Transverse colon (tissue), 4 donors: ENCODE data around the gene UPB1.

Source experiments
- EP300 ChIP-seq: sonication (generic); formaldehyde crosslinking; IDR thresholded peaks from one replicate; pipeline ENCODE4 v1.6.1; 2017; ENCODE audit warnings: antibody characterized with exemption, low read depth
- POLR2A ChIP-seq: fragments of 450-650 bp; IDR thresholded peaks from one replicate; pipeline ENCODE4 v1.6.1; 2016; ENCODE audit warnings: antibody characterized with exemption, mild to moderate bottlenecking, moderate library complexity
- POLR2AphosphoS5 ChIP-seq, 3 donors: sonication (generic); formaldehyde crosslinking; IDR thresholded peaks; one replicate each; pipeline ENCODE4 v1.6.1; 2016; ENCODE audit warnings: antibody characterized with exemption in 3 of 3
- TF ChIP-seq, protein P1 (sequence below), 5 experiments: fragments of 200-600 bp in 3 of 5; fragments of 450-650 bp in 2 of 5; sonication (generic) in 3 of 5; IDR thresholded peaks; 1 replicate in 2 of 5; 2 replicates in 3 of 5; pipeline ENCODE4 v1.5.1; 2016 to 2017; ENCODE audit warnings: antibody characterized with exemption in 5 of 5, inconsistent platforms in 3 of 5, mild to moderate bottlenecking in 2 of 5, moderate library complexity in 1 of 5

DNA sequence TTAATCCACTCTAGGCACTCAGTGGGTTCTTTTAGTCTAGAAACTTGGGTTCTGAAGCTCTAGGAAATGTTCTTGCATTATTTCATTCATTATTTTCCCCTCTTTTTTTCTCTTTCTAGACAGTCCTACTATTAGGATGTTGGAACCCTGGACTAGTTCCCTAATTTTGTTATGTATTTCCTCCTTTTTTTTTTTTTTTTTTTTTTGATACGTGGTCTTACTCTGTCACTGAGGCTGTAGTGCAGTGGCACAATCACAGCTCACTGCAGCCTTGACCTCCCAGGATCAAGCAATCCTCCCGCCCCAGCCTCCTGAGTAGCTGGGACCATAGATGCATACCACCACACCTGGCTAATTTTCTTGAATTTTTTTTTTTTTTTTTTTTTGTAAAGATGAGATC is 9.4 kb downstream of the UPB1 start:
- no peak for TF ChIP-seq POLR2A
- no peak for TF ChIP-seq POLR2AphosphoS5 (IDR thresholded peaks at IDR 0.05)
- TF ChIP-seq, protein P1, sequence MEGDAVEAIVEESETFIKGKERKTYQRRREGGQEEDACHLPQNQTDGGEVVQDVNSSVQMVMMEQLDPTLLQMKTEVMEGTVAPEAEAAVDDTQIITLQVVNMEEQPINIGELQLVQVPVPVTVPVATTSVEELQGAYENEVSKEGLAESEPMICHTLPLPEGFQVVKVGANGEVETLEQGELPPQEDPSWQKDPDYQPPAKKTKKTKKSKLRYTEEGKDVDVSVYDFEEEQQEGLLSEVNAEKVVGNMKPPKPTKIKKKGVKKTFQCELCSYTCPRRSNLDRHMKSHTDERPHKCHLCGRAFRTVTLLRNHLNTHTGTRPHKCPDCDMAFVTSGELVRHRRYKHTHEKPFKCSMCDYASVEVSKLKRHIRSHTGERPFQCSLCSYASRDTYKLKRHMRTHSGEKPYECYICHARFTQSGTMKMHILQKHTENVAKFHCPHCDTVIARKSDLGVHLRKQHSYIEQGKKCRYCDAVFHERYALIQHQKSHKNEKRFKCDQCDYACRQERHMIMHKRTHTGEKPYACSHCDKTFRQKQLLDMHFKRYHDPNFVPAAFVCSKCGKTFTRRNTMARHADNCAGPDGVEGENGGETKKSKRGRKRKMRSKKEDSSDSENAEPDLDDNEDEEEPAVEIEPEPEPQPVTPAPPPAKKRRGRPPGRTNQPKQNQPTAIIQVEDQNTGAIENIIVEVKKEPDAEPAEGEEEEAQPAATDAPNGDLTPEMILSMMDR (IDR thresholded peaks at IDR 0.05): no peak
- TF ChIP-seq EP300: no peak
